Stimulated activated CD4-positive, alpha-beta T cell treated with anti-CD3 and anti-CD28 coated beads, TNF-alpha, amount 100 ng/mL, for 48 hours (primary cell): ENCODE measurements around the gene ADAM12.
"Not testable (repeated sequence)": the region's sequence is repeated elsewhere in the genome, so short reads cannot be mapped to it uniquely, and the experiment has no call there.

Experiments
- DNase-seq, 3 donors: peaks; one replicate each; pipeline ENCODE4 v3.0.0-alpha.2; 2020; ENCODE audit warnings: low read depth in 3 of 3

ADAM12 gene

GRCh38 chr10:126179637-126180036, 208.6 kb downstream of the ADAM12 start:
- DNase-seq = no peak

GRCh38 chr10:126177417-126178030, 210.8 kb downstream of the ADAM12 start:
- DNase-seq = no peak

GRCh38 chr10:126175641-126176262, 212.5 kb downstream of the ADAM12 start:
- DNase-seq = no peak

- not testable (repeated sequence) for DNase-seq
These were observed 215.5 kb downstream of the ADAM12 start for GRCh38 chr10:126172755-126173154.

GRCh38 chr10:126171555-126171954, 216.7 kb downstream of the ADAM12 start:
- no peak for DNase-seq

- no peak for DNase-seq
These were observed 217.5 kb downstream of the ADAM12 start for GRCh38 chr10:126170776-126171175.

- no peak for DNase-seq
These were observed 217.9 kb downstream of the ADAM12 start for GRCh38 chr10:126170371-126170770.

- DNase-seq = no peak
These were observed 218.4 kb downstream of the ADAM12 start for GRCh38 chr10:126169899-126170298.

- DNase-seq = peak in 1 of 3 donors; percentile 11
These were observed 221.5 kb downstream of the ADAM12 start for GRCh38 chr10:126166797-126167196.

GRCh38 chr10:126165874-126166273, 222.4 kb downstream of the ADAM12 start:
- DNase-seq = no peak

GRCh38 chr10:126163506-126163905, 224.8 kb downstream of the ADAM12 start:
- DNase-seq = no peak

- DNase-seq = no peak
These were observed 226.6 kb downstream of the ADAM12 start for GRCh38 chr10:126161691-126162090.

GRCh38 chr10:126160971-126161630, 227.2 kb downstream of the ADAM12 start:
- no peak for DNase-seq

GRCh38 chr10:126160571-126160970, 227.7 kb downstream of the ADAM12 start:
- DNase-seq = no peak

GRCh38 chr10:126158133-126158892, 230.0 kb downstream of the ADAM12 start:
- no peak for DNase-seq

- DNase-seq = no peak
These were observed 231.1 kb downstream of the ADAM12 start for GRCh38 chr10:126157189-126157588.

- DNase-seq = no peak
These were observed 231.8 kb downstream of the ADAM12 start for GRCh38 chr10:126156503-126156902.

- DNase-seq = no peak
These were observed 232.3 kb downstream of the ADAM12 start for GRCh38 chr10:126156012-126156411.

GRCh38 chr10:126155528-126155927, 232.7 kb downstream of the ADAM12 start:
- DNase-seq = no peak

GRCh38 chr10:126153711-126154628, 234.3 kb downstream of the ADAM12 start:
- DNase-seq = no peak

- no peak for DNase-seq
These were observed 240.2 kb downstream of the ADAM12 start for GRCh38 chr10:126147866-126148587.
